ENCODE measurements around the gene HSBP1L1.

HSBP1L1 gene

GRCh38 chr18:79961527-79962291 lies 2.7 kb upstream of the HSBP1L1 start:
- no peak for DNase-seq

GRCh38 chr18:79962311-79962710 lies 2.1 kb upstream of the HSBP1L1 start:
- no peak for DNase-seq

DNA sequence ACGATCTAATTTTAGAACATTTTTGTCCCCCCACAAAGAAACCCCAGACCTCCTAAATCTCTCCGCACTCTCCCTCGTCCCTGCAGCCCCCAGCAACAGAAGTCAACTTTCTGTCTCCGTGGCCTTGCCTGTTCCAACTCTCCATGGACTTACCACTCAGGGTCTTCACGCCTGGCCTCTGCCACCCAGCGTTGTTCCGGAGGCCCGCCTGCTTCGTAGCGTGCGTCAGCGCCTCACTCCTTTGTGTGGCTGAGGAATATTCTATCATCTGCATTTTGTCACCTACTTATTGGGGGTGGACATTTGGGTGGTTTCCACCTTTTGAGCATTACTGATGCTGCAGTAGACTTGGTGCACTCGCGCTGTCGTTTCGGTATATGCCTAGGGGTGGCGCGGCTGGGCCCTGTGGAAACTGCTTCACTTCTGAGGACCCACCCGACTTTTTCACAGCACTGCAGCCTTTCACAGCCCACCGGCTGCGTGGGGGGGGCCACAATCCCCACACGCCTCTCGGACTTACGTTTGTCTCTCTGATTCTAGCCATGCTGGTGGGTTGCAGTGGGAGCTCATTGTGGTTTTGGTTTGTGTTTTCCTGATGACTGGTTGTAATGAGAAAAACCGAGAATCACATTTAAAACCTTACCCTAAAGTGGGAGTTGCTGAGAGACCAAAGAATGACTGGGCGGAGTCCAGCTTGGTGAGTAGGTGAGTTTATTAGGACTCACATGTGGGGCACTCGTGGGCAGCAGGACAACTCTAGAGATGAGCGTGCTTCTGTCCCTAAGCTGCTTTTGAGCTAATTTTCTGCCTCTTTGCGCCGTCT lies 1.4 kb upstream of the HSBP1L1 start:
- DNase-seq: no peak

GRCh38 chr18:79963658-79964329 lies 649 bp upstream of the HSBP1L1 start:
- no peak for DNase-seq

DNA sequence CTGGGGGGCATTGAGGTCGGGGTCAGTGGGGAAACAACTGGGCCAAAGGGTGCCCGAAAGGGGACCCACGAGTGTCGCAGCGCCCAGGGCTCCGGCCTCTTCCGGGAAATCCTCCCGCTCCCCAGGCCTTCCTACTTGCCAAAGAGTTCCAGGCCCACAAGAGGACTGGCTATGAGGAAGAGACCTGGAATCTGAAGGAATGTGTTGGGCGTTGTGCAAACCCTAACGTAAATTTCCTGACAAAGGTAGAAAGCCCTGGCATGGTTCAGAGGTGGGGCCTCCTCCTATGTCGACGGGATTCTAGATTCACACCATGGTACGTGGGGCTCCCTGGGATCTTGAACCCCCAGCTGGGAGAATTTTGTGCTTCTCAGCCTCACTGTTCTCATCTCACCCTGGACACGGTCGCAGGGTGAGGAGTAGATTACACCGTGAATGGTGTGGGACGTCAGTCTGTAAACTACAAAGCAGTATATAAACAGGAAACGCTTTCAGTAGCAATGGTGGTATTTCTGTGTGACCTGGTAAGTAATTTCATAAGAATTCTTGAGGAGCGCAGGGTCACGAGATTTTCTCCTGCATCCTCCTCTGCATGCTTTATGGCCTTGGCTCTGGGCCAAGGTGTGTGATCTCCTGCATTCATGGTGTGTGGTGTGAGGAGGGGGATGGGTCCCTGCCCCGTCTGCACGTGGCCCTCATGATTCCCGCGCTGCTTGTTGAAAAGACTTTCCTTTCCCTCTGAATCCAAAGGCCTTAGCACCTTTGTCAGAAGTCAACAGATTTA lies 868 bp downstream of the HSBP1L1 start:
- peak; percentile 6 to 27 for DNase-seq

- no peak for DNase-seq
These were observed 6.1 kb downstream of the HSBP1L1 start for GRCh38 chr18:79970419-79971133.

- DNase-seq: no peak
These were observed 6.9 kb downstream of the HSBP1L1 start for GRCh38 chr18:79971211-79971952.

GRCh38 chr18:79971986-79972385 lies 7.5 kb downstream of the HSBP1L1 start:
- no peak for DNase-seq

DNA sequence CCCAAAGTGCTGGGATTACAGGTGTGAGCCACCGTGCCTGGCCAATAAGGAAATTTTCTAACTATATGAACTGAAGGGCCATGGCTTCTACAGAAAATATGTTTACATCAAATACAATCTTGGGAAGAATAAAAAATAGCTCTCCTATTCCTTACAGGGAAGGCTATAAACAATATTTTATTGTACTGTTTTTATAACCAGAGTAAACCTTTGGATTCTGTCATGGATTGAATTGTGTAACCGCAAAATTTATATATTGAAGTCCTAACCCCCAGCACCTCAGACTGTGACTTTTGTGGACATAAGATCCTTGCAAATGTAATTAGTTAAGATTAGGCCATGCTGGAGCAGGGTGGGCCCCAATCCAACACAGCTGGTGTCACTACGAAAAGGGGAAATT lies 8.3 kb downstream of the HSBP1L1 start:
- DNase-seq: no peak

GRCh38 chr18:79973517-79973916 lies 9.1 kb downstream of the HSBP1L1 start:
- no peak for DNase-seq

DNA sequence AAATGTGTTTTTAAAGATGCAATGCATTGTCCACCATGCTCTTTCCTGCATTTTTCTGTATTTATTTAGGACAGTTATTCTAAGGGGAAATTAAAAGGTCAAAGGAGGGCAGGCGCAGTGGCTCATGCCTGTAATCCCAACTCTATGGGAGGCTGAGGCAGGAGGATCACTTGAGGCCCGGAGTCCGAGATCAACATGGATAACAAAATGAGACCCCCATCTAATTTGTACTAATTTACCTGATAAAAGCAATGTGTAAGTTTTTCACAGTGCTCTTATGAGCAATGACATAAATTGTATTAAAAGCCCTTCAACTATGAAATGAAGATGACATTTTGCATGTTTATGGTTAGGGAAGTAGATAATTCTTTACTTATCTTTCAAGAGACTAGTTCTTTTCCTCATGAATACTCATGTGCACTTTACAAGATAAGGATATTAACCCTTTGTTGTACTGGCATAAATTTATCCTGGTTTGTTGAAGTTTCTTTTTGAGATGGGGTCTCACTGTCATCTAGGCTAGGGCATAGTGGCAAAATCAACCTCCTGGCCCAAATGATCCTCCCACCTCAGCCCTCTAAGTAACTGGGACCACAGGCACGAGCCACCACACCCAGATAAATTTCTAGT lies 9.7 kb downstream of the HSBP1L1 start:
- DNase-seq: no peak

- no peak for DNase-seq
These were observed 10.6 kb downstream of the HSBP1L1 start for GRCh38 chr18:79975043-79975442.

- DNase-seq: no peak
These were observed 11.7 kb downstream of the HSBP1L1 start for GRCh38 chr18:79975985-79976680.

GRCh38 chr18:79979843-79980242 lies 15.4 kb downstream of the HSBP1L1 start:
- no peak for DNase-seq

DNA sequence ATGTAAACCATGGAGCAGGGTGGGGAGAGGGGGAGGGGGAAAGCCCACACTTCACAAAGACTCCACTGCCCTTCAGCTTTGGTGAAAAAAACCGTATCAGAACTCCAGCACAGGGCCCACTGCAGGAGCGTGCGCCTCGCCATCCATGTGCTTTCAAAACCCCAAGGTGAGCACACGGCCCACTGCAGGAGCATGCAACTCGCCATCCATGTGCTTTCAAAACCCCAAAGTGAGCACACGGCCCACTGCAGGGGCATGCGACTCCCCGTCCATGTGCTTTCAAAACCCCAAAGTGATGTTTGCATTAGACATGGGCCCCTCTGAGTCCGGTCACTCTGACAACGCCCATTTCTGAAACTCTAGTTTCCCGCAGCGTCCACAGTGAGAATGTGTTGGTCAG lies 16.1 kb downstream of the HSBP1L1 start:
- no peak for DNase-seq

GRCh38 chr18:79982736-79983135 lies 18.3 kb downstream of the HSBP1L1 start:
- DNase-seq: no peak

DNA sequence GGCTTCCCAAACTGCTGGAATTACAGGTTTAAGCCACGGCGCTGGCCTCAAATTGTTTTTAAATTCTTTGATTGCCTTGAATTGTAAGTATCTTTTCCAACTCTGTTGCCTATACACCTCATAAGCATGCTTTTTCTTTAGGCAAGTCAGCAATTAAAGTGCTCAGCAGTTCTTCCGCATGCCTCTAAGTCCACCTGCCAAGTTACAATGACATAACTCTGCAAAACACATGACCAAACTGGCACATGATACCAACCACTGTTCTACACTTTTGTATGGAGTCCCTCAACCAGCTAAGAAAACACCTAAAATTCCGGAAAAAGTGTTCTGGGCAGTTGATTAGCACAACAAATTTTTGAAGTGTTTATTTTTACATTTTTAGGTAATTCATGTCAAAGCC lies 18.8 kb downstream of the HSBP1L1 start:
- no peak for DNase-seq

GRCh38 chr18:79983793-79984192 lies 19.4 kb downstream of the HSBP1L1 start:
- no peak for DNase-seq

DNA sequence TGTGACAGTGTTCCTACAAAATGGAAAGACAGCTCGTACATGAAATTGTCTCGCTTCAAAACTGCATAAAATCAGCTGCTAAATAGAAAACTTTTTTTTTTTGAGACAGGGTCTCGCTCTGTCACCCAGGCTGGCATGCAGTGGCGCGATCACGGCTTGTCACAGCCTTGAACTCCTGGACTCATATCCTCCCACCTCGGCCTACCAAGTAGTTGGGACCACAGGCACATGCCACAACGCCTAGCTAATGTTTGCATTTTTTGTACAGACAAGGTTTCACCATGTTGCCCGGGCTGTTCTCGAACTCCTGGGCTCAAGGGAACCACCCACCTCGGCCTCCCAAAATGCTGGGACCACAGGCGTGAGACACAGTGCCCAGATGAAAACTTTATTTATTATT lies 20.7 kb downstream of the HSBP1L1 start:
- DNase-seq: no peak

GRCh38 chr18:79986726-79987125 lies 22.3 kb downstream of the HSBP1L1 start:
- no peak for DNase-seq

All from SHP77 (cell line).